GM12878 (cell line): ENCODE data around the gene DNAAF1. TPM values are rescaled to one million over a fixed set of nuclear protein-coding genes. Genes with fewer than 3 reads are reported as not detected.

Source experiments
- ASH2L ChIP-seq: fragments of 300-600, 200-600 bp; sonication (generic); IDR thresholded peaks from 2 replicates; pipeline ENCODE4 v1.6.1; 2017; ENCODE audit warnings: low read depth, mild to moderate bottlenecking, borderline replicate concordance
- CBX3 ChIP-seq: fragments of 200-600 bp; sonication (generic); IDR thresholded peaks from 2 replicates; pipeline ENCODE4 v1.6.1; 2016; ENCODE audit warnings: low read depth, borderline replicate concordance
- CHD4 ChIP-seq: fragments of 200-600 bp; sonication (generic); IDR thresholded peaks from 2 replicates; pipeline ENCODE4 v1.6.1; 2016; ENCODE audit warnings: mild to moderate bottlenecking
- EED ChIP-seq: sonication (generic); IDR thresholded peaks from 2 replicates; pipeline ENCODE4 v1.6.1; 2016; ENCODE audit warnings: antibody characterized with exemption, low read depth
- EP300 ChIP-seq, 2 experiments: fragments of 150-350 bp in 1 of 2; IDR thresholded peaks; 2 replicates each; pipeline ENCODE4 v1.6.1; 2011 to 2012; ENCODE audit warnings: low read depth in 2 of 2, low read length in 2 of 2, borderline replicate concordance in 1 of 2, improper control_type of control experiment in 1 of 2, inconsistent platforms in 1 of 2; ENCODE audit not compliant: control insufficient read depth in 1 of 2
- MEF2B ChIP-seq: fragments of 450-650 bp; IDR thresholded peaks from 2 replicates; pipeline ENCODE4 v1.6.1; 2018; ENCODE audit warnings: mild to moderate bottlenecking, moderate library complexity; ENCODE audit not compliant: partially characterized antibody, poor library complexity, severe bottlenecking
- NFXL1 ChIP-seq: fragments of 450-650 bp; IDR thresholded peaks from 2 replicates; pipeline ENCODE4 v1.6.1; 2017; ENCODE audit warnings: antibody characterized with exemption, mild to moderate bottlenecking, borderline replicate concordance
- NR2C1 ChIP-seq: fragments of 450-650 bp; IDR thresholded peaks from 2 replicates; pipeline ENCODE4 v1.6.1; 2017; ENCODE audit warnings: antibody characterized with exemption, mild to moderate bottlenecking, moderate library complexity
- PKNOX1 ChIP-seq: fragments of 450-650 bp; IDR thresholded peaks from 2 replicates; pipeline ENCODE4 v1.6.1; 2016; ENCODE audit warnings: mild to moderate bottlenecking
- POLR2A ChIP-seq: IDR thresholded peaks from 2 replicates; pipeline ENCODE4 v1.6.1; 2011; ENCODE audit warnings: low read depth, mild to moderate bottlenecking, low read length
- RELA ChIP-seq: fragments of 450-650 bp; IDR thresholded peaks from 2 replicates; pipeline ENCODE4 v1.8.0; 2014; ENCODE audit warnings: borderline replicate concordance; ENCODE audit not compliant: partially characterized antibody
- RFX5 ChIP-seq: IDR thresholded peaks from 2 replicates; pipeline ENCODE4 v1.6.1; 2011; ENCODE audit warnings: low read depth, low read length, improper control_type of control experiment
- SIN3A ChIP-seq: IDR thresholded peaks from 2 replicates; pipeline ENCODE4 v1.6.1; 2012; ENCODE audit warnings: low read depth, low read length, improper control_type of control experiment
- SMAD5 ChIP-seq: IDR thresholded peaks from 2 replicates; pipeline ENCODE4 v1.6.1; 2016; ENCODE audit warnings: antibody characterized with exemption, low read depth
- SMARCA5 ChIP-seq: fragments of 450-650 bp; IDR thresholded peaks from 2 replicates; pipeline ENCODE4 v1.6.1; 2017; ENCODE audit warnings: mild to moderate bottlenecking
- USF1 ChIP-seq: IDR thresholded peaks from 2 replicates; pipeline ENCODE4 v1.6.1; 2011; ENCODE audit warnings: borderline replicate concordance, low read depth, mild to moderate bottlenecking, moderate library complexity, mixed read lengths, low read length; ENCODE audit not compliant: insufficient read depth; ENCODE audit errors: extremely low read length
- ZNF217 ChIP-seq: fragments of 450-650 bp; IDR thresholded peaks from 2 replicates; pipeline ENCODE4 v1.6.1; 2017; ENCODE audit warnings: antibody characterized with exemption, mild to moderate bottlenecking
- ZZZ3 ChIP-seq: IDR thresholded peaks from 2 replicates; pipeline ENCODE4 v1.6.1; 2011; ENCODE audit warnings: low read depth; ENCODE audit not compliant: control insufficient read depth, insufficient read length
- polyA plus RNA-seq, 11 experiments: library from polyadenylated mRNA; depleted of rRNA in 4 of 11; unstranded in 6 of 11; stranded (reverse) in 5 of 11; fragments of >200 nt; fragmentation: Nextera tagmentation in 4 of 11; fragmentation: Illumina TruSeq in 1 of 11; extraction: Ambion mirVana in 4 of 11; extraction: Trizol in 1 of 11; gene quantifications; 1 replicate in 1 of 11; 2 replicates in 10 of 11; pipeline versions ENCODE4 v1.2.1 to v1.2.3, GENCODE V29; 2011 to 2016; ENCODE audit warnings: inconsistent platforms in 2 of 11, missing spikeins in 2 of 11, low read depth in 1 of 11
- total RNA-seq, 4 experiments: library from RNA; depleted of rRNA in 3 of 4; stranded (reverse); fragments of >200 nt in 3 of 4; fragmentation: Illumina TruSeq in 1 of 4; extraction: Trizol in 1 of 4; gene quantifications; 2 replicates each; pipeline versions ENCODE4 v1.2.1 to v1.2.3, GENCODE V29; 2013 to 2021
- TF ChIP-seq, protein P1 (sequence below): fragments of 450-650 bp; IDR thresholded peaks from 2 replicates; pipeline ENCODE4 v1.6.1; 2017; ENCODE audit warnings: mild to moderate bottlenecking, moderate library complexity
- TF ChIP-seq, protein P2 (sequence below): fragments of 450-650 bp; IDR thresholded peaks from 2 replicates; pipeline ENCODE4 v1.6.1; 2014; ENCODE audit warnings: mild to moderate bottlenecking
- TF ChIP-seq, protein P3 (sequence below): fragments of 450-650 bp; IDR thresholded peaks from 2 replicates; pipeline ENCODE4 v1.6.1; 2017; ENCODE audit warnings: low read depth, mild to moderate bottlenecking, moderate library complexity

Gene DNAAF1
- total and polyA plus RNA-seq, 10 of the 15 experiments (the other 5 are each of a cell fraction or from before 2014, with no cell fraction given), result 0.02 to 0.76 (median 0.08) TPM; not detected in 6

DNA sequence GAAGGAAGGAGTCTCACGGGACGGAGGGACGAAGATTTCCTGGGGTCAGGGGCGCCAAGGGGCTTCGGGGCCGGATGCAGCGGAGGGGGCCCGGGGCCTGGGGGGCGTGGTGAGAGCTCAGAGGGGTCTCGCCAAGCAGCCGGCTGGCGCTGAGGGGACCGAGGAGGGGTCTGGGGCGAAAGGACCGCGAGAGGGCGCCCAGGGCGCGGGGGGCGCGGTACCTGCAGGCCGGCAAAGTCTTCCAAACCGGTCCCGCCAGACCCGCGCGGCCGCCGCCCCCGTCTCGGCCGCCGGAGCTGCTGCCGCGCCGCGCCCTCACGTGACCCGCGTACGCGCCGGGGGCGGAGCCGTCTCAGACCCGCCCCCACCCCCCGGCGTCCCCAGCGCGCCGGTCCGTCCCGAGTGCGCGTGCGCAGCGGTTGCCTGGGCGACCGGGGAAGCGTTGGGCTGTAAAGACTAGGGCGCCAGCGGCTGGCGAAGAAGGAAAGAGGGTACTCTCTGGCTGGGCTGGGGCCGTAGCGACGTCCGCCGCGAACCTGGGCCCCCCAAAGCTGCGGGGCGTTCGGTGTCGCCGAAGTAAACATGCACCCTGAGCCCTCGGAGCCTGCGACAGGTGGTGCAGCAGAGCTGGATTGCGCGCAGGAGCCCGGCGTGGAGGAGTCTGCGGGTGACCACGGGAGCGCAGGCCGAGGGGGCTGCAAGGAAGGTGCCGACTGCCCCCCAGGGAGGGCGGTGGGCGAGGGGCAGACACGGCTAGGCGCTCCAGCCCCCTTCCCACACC lies at the start of gene DNAAF1, which contains the start of gene HSDL1 (continued):
- TF ChIP-seq, protein P1, sequence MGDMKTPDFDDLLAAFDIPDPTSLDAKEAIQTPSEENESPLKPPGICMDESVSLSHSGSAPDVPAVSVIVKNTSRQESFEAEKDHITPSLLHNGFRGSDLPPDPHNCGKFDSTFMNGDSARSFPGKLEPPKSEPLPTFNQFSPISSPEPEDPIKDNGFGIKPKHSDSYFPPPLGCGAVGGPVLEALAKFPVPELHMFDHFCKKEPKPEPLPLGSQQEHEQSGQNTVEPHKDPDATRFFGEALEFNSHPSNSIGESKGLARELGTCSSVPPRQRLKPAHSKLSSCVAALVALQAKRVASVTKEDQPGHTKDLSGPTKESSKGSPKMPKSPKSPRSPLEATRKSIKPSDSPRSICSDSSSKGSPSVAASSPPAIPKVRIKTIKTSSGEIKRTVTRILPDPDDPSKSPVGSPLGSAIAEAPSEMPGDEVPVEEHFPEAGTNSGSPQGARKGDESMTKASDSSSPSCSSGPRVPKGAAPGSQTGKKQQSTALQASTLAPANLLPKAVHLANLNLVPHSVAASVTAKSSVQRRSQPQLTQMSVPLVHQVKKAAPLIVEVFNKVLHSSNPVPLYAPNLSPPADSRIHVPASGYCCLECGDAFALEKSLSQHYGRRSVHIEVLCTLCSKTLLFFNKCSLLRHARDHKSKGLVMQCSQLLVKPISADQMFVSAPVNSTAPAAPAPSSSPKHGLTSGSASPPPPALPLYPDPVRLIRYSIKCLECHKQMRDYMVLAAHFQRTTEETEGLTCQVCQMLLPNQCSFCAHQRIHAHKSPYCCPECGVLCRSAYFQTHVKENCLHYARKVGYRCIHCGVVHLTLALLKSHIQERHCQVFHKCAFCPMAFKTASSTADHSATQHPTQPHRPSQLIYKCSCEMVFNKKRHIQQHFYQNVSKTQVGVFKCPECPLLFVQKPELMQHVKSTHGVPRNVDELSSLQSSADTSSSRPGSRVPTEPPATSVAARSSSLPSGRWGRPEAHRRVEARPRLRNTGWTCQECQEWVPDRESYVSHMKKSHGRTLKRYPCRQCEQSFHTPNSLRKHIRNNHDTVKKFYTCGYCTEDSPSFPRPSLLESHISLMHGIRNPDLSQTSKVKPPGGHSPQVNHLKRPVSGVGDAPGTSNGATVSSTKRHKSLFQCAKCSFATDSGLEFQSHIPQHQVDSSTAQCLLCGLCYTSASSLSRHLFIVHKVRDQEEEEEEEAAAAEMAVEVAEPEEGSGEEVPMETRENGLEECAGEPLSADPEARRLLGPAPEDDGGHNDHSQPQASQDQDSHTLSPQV, result 0 out of 2 replicates have a peak, but pooled peaks have one; percentile 38
- TF ChIP-seq SIN3A (peak; percentile 69; the same call in 1 of the 2 replicates), CHD4 (no peak), NR2C1 (0 out of 2 replicates have a peak, but pooled peaks have one; percentile 31), SMARCA5 (0 out of 2 replicates have a peak, but pooled peaks have one; percentile 51), ZZZ3 (no peak), CBX3 (no peak), RFX5 (no peak), SMAD5 (no peak), EED (no peak), PKNOX1 (no peak), NFXL1 (no peak), ZNF217 (no peak), RELA (peak; percentile 85), USF1 (peak; percentile 97), POLR2A (peak; percentile 61; the same call in 1 of the 2 replicates), ASH2L (no peak), MEF2B (peak; percentile 13), EP300 (IDR thresholded peaks at IDR 0.05; ENCODE audit: borderline replicate concordance in 1 of 2, control insufficient read depth in 1 of 2, low read depth in 2 of 2, low read length in 2 of 2) (no peak)
- TF ChIP-seq, protein P2, sequence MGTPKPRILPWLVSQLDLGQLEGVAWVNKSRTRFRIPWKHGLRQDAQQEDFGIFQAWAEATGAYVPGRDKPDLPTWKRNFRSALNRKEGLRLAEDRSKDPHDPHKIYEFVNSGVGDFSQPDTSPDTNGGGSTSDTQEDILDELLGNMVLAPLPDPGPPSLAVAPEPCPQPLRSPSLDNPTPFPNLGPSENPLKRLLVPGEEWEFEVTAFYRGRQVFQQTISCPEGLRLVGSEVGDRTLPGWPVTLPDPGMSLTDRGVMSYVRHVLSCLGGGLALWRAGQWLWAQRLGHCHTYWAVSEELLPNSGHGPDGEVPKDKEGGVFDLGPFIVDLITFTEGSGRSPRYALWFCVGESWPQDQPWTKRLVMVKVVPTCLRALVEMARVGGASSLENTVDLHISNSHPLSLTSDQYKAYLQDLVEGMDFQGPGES, result no peak
- TF ChIP-seq, protein P3, sequence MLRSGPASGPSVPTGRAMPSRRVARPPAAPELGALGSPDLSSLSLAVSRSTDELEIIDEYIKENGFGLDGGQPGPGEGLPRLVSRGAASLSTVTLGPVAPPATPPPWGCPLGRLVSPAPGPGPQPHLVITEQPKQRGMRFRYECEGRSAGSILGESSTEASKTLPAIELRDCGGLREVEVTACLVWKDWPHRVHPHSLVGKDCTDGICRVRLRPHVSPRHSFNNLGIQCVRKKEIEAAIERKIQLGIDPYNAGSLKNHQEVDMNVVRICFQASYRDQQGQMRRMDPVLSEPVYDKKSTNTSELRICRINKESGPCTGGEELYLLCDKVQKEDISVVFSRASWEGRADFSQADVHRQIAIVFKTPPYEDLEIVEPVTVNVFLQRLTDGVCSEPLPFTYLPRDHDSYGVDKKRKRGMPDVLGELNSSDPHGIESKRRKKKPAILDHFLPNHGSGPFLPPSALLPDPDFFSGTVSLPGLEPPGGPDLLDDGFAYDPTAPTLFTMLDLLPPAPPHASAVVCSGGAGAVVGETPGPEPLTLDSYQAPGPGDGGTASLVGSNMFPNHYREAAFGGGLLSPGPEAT, result no peak
